ENCODE results near the gene PA2G4.
"Not testable (repeated sequence)": the region's sequence is repeated elsewhere in the genome, so short reads cannot be mapped to it uniquely, and the experiment has no call there.

Gene PA2G4

DNA sequence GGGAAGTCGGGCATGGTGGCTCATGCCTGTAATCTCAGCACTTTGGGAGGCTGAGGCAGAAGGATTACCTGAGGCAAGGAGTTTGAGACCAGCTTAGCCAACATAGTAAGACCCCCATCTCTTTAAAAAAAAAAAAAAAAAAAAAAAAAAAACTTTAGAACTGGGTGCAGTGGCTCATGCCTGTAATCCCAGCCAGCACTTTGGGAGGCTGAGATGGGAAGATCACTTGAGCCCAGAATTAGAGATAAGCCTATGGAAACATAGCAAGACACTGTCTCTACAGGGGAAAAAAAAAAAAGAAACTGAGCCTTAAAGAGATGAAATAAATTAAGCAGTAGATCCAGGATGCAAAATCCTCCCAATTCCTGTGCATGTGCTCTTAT lies 1.7 kb upstream of the PA2G4 start:
- no peak for DNase-seq

DNA sequence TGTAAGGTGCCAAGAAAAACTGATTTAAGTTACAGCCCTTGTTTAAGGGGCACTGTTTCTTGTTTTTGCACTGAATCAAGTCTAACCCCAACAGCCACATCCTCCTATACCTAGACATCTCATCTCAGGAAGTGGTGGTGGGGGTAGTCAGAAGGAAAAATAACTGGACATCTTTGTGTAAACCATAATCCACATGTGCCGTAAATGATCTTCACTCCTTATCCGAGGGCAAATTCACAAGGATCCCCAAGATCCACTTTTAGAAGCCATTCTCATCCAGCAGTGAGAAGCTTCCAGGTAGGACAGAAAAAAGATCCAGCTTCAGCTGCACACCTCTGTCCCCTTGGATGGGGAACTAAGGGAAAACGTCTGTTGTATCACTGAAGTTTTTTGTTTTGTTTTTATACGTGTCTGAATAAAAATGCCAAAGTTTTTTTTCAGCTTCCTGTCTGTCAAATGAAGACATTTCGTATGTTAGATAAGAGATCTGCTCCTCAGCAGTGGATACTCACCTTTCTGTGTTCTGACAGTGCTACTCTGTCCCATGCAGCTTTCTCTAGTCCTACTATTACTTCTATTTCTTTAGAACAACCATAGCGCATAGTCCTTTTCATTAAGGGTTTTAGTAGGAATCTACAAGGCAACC lies 1.2 kb upstream of the PA2G4 start:
- no peak for DNase-seq

DNA sequence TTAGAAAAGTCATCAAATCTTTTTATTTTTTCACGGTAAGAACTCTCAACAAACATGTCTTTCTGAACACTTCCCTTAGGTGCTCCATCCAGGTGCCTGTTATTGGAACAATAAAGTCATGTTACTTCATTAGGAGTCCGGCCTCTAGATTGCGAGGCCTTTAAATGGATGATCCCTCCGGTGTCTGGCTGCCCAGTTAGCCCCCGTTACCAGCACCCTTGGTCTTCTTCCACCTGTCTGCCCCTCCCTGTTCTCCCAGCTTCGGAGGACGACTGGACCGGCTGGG lies 593 bp upstream of the PA2G4 start:
- no peak for DNase-seq

DNA sequence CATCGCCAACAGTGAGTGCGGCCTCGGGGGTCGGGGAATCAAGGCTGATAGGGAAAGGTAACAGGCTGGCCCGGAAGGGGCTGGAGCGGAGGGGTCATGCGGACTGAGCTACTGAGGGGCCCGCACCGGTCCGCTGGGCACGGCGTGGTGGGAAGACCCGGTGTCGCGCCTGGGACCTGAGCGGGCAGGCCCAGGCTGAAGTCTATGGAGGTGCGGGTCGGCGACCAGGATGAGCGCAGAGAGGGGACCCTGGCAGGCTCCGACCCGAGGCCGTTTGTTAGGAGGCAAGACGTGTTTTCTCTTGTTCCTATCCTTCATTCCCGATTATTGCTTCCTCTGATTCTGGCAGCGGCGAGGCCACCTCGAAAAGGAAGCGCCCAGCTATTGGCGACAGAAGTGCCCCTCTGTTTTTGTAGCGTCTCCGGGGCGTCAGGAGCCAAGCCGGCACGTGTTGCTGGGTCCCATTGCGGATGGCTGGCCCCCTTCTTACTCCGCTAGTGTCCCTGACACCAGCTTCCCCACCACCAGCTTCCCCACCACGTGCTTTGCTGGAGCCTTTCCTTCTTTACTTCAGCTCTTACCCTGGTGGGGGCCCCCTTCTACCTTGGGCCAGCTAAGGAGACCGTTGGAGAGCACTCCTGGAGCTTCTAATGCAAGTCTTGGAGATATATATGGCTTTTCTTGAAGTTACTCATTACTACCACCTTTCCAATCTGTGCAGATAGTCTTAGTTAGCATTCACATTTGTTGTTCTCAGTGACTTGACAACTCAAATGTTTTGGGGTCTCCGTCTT lies 653 bp downstream of the PA2G4 start:
- DNase-seq = no peak

DNA sequence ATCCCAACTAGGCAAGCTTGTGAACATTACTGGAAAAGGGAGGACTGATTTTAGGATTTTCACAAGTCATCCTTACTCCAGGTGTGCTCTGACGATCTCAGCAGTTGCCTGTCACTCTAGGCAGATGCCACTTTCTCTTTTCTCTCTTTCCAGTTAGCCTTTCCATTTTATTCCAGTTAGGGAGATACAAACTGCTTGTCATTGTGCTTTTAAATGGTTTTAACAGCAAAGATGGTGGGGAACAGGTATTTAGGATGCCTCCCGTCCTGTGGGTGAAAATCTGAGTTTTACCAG lies 1.2 kb downstream of the PA2G4 start:
- no peak for DNase-seq

DNA sequence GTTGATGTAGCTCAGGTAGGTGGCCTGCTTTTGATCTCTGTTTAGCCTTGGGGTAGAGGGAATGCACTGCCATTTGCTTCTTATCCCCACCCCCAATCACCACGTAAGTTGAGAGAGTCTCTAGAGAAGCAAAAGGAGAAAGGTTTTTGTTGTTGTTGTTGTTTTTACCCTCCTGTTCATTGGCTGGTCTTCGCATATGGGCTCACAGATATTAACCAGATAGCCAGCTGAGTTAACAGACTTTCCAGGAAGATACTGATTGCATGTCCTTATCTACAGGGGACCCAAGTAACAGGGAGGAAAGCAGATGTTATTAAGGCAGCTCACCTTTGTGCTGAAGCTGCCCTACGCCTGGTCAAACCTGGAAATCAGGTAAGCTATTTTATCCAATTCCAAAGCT lies 2.9 kb downstream of the PA2G4 start:
- no peak for DNase-seq

DNA sequence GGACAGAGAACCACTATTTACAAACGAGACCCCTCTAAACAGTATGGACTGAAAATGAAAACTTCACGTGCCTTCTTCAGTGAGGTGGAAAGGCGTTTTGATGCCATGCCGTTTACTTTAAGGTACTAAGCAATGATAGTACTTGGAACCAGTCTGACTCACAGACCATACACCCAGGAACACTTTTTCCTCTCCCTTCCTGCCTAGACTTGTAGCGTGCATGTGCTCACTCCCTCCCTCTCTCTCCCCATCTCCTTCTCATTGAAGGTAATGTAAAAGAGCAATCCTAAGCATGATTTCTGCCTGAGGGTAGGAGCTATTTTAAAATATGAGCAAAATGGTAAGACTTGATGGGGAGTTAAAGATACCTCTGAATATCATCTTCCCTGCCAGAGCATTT lies 6.2 kb downstream of the PA2G4 start:
- DNase-seq = no peak

DNA sequence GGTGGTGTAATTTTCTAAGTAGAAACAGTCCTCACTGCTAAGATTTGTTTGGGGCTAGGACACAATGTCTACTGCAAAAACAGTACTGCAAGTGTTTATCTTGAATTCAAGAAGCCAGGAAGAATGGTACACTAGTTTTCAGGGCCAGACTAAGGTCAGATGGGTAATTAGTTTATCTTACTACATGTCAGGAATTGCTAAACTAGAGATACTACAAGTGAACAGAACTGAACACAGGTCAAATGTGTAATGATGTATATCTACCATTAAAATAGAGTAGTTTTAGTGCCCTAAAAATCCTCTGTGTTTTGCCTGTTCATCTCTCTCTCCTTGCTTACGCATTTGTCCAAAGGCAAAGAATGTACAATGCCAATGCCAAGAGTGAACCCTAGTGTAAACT lies 9.7 kb downstream of the PA2G4 start:
- DNase-seq = no peak

DNA sequence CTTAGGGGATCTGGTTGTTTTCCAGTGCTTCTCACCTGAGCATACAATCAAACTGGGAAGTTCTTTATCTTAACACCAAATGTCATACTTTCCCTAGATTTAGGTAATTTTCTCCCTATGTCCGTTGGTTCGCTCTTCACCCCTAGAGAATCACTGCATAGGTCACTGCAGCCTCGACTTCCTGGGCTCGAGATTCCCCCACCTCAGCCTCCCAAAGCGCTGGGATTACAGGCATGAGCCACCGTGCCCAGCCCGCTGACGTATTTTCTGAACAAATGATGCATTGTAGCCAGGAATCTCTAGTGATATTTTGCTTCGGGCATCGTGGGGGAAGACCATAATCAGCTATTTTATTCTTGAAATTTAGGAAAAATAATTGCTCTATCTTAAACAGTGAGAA lies 11.0 kb downstream of the PA2G4 start:
- DNase-seq = no peak

DNA sequence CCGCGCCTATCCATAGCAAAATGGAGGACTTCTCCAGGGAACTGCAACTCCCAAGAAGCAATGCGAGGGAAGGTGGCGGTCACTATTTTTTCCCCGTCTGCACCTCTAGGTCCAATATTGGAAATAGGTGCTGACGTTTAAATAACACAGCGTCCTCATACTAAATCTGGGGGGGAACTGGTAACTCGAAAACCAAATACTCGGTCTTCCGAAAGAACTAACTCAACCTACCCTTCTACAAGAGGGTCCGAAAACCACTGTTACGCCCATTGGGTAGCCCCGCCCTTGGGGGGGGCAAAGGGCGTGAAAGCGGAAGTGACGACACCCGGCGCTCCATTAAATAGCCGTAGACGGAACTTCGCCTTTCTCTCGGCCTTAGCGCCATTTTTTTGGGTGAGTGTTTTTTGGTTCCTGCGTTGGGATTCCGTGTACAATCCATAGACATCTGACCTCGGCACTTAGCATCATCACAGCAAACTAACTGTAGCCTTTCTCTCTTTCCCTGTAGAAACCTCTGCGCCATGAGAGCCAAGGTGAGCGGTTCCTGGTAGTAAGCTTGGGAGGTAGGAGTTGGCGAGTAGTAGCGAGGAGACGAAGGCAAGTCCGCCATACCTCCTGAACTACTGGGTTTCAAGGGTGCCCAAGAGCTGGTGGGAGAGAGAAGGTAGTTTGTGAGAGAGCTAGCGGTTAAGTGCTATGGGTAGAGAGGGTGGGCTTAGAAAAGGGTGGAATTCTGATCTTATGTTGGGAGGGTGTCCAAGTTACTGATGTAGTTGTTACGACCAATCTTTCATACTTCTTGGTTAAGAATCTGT lies 12.1 kb downstream of the PA2G4 start, which contains the start of gene RPL41:
Gene RPL41, plus strand, starts transcription at position 367 of the 815 bp plus-strand sequence.
- peak; percentile 94 for DNase-seq

DNA sequence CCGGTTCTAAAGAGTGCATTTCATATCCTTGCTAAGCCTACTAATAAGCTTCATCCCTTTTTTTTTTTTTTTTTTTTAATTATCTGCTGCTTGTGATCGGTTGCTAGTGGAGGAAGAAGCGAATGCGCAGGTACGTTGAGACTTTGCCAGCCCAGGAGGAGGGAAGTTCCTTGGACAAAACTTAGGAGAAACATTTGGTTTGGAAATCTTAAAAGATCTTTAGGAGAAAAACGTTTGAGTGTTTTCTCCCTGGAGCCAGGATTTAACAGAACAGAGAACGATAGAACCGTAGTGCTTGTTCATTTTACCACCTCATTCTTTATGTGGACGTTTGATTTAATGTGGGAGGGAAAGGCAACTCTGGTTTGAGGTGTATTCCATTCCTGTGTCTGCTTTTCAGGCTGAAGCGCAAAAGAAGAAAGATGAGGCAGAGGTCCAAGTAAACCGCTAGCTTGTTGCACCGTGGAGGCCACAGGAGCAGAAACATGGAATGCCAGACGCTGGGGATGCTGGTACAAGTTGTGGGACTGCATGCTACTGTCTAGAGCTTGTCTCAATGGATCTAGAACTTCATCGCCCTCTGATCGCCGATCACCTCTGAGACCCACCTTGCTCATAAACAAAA lies 12.8 kb downstream of the PA2G4 start:
- not testable (repeated sequence) for DNase-seq

DNA sequence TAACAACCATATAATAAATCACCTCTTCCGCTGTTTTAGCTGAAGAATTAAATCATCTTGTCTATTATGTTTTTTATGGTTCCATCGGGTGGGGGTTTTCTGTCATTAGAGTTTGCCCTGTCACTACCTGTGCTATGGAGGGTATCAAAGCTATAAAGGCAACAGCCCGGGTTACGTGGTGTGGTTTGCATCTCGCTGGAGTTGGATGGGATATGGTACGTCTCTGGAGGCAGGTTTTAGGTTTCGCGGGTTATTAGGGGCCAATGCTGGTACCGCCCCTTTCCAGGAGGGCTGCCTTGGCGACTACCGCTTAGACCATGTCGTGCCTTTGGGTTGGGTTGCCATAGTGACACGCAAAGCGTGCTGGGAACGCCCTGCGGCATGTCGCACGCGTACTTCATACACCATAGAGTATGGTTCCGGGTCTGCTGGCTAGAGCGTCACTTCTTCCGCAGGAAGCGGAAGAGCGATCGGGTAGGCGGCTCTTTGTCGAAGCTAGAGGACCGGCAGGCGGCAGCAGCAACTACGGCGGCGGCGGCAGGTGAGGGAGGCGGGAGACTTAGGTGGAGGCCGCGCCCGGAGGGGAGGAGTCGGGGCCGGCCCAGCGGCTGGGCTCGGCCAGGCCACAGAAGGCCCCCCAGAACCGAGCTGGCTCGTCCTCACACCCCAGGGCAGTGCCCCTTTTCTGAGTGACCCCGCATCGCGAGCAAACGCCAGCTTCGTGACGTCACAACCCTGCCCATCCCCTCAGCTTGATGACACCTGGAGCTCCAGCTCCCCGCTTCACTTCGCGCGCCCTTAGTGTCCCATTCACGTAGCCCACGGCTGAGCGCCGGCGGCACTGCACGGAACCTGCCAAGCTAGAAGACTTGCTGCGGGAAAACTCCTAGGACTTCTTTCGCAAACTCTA lies 13.7 kb downstream of the PA2G4 start, which contains the start of gene ZC3H10:
Gene ZC3H10, plus strand, starts transcription at position 489 of the 910 bp plus-strand sequence. CDS start 2,297 bp downstream, outside the sequence.
- peak; percentile 99 for DNase-seq

DNA sequence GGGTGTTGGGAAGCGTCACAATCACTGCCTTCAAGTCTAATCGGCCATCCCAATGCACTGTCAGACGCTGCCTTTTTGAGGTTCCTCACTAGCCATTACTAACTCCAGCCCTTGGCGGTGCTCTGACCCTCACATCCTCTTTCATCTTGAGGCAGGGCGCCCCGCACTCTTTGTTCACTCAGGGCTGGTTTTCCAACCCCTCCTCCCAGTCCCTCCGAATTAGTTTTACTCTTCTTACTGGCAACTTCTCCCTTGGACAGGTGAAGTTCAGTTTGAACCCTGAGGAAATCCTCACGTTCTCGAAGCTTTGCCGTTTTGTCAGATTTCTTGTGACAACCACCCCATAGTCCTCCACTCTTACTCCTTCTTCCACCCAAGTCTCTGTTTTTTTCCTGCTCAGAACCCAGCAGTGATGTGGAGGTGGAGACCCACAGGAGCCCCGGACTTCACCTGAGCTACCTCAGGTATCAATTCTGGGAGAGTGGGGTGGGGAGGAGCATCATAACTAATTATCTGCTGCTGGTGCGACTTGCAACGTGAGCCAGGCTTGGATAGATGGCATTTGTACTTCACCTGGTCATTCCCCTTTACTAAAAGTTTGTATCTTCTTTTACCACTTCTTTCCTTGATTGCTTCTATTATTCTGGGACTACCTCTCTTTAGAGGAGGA lies 14.5 kb downstream of the PA2G4 start:
- DNase-seq = no peak

DNA sequence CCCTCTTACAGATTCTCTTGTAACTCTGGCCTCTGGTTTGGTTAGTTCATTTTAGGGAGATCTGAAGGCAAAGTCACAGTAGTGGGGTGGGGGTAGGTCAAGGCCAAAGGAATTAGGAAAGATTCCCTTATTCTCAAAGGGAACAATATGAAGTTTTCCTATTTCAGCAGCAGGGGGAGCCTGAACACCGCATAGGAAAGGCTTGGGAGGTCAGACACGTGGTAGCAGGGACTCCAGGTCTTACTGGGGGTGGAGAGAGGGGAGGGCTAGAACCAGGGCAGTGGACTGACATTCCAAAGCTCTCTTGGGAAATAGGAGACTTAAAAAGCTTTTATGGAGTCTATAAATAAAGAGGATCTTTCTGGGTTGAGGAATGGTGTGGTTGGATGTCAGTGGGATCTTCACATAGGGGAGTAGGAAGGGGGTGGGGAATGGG lies 15.0 kb downstream of the PA2G4 start:
- DNase-seq = peak; percentile 73

DNA sequence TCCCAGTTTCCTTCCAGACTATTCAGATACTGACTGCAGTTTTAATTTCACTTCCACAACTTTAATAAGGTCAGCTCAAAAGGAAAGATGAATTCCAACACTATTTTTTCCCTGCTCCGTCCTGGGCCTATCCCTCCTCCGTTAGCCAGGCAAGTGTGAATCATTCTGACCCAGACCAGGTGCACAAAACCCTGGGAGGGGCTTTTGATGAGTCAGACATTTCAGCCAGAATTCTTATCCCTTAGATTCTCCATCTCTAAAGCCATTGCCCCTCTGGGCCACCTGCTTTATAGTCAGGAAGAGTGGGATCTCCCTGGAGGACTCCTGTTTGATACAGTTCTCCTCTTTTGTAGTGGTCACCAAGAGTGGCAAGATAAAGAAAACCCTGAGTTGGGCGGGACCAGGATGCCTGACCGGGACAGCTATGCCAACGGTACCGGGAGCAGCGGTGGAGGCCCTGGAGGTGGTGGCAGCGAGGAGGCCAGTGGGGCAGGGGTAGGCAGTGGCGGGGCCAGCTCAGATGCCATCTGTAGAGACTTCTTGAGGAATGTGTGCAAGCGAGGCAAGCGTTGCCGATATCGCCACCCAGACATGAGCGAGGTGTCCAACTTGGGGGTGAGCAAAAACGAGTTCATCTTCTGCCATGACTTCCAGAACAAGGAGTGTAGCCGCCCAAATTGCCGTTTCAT lies 15.9 kb downstream of the PA2G4 start:
- no peak for DNase-seq

DNA sequence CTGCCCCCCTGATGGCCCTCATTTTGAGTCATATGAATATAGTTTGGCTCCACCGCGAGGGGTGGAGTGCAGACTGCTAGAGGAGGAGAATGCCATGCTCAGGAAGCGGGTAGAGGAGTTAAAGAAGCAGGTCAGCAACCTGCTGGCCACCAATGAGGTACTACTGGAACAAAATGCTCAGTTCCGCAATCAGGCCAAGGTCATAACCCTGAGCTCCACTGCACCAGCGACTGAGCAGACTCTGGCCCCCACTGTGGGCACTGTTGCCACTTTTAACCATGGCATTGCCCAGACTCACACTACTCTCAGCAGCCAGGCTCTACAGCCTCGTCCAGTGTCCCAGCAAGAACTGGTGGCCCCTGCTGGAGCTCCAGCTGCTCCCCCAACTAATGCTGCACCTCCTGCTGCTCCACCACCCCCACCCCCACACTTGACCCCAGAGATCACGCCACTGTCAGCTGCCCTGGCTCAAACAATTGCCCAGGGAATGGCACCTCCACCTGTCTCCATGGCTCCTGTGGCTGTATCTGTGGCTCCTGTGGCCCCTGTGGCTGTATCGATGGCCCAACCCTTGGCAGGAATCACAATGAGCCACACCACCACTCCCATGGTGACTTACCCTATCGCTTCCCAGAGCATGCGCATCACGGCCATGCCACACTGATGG lies 17.0 kb downstream of the PA2G4 start:
- DNase-seq = no peak

DNA sequence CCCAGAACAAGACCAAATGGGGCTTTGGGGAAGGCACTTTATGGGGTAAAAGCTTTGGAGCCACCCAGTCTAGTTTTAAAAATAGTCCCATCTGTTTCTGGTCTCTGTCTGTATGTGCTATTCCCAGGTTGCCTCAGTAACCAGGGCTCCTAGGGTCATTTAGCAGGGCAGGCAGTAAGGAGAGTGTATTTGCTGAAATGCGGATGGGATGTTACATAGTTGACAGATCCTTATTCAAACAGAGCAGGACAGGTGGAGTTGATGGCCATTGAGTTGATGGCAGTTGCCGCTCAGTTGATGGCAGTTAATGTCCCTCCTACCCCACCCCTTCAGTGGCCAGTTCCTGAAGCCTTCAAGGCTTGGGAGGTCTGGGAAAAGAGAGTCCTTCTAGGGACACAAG lies 18.3 kb downstream of the PA2G4 start:
- DNase-seq = peak; percentile 50

DNA sequence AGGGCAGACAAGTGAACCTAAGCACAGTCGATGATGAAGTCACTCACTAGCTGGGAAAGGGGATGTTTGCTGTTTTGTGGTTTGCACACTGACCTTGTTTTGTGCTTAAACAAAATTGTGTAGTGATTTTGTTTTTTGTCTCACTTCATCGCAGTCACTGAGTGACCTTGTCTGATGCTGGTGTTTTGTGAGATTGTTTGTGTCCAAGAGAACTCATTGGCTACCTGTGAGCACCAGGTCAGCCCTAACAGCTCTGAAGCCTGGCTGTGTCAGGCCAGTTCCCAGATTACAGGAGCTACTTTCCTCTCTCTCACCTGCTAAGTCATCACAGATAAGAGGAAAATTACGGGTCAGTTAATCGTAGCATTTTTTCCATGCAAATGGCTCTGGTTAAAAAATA lies 19.8 kb downstream of the PA2G4 start:
- DNase-seq = no peak

DNA sequence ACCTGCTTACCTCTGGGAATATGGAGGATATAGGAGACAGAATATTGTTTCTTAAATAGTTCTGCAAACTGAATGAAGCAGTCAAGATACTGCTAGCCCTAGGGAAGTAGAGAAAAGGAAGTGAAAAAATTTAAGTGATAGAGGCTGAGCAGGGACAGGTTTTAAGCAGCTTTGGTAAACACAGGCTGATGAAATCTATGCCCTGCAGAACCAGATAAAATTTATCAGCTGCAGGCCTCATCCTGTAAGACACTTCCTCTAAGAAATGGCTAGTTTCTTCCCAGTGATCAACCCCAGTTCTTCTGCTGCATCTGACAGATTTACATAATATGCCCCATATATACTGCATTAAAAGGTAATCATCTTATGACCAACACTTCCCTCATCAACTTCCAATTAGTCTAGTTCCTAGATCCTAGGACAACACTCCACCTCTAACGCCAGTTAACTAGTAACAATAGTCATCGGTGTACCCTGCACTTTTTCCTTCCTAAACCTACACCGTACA lies 22.4 kb downstream of the PA2G4 start:
- no peak for DNase-seq

DNA sequence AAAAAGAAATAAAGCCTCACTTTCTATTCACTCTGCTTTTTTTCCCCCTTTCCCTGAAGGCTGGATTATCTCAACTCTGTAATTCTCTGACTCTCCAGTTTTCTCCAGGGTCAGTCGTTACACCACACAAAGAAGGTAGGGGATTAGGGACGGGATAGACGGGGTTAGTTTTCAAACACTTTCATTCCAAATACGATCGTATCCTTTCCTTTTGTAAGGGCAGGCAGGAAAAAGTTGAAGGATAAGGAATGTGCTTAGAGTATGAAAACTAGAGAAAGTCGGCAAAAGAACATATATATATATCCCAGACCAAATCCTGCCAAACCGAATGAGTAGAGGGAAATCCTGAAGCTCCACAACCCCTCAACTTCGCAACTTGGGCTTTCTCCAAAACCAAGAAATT lies 23.1 kb downstream of the PA2G4 start:
- no peak for DNase-seq
